ENCODE measurements around the gene CLPSL1. TPM values are rescaled to one million over a fixed set of nuclear protein-coding genes. Genes with fewer than 3 reads are reported as not detected.

CLPSL1 gene
- total RNA-seq, 2 donors from 2014 or later = not detected

DNA sequence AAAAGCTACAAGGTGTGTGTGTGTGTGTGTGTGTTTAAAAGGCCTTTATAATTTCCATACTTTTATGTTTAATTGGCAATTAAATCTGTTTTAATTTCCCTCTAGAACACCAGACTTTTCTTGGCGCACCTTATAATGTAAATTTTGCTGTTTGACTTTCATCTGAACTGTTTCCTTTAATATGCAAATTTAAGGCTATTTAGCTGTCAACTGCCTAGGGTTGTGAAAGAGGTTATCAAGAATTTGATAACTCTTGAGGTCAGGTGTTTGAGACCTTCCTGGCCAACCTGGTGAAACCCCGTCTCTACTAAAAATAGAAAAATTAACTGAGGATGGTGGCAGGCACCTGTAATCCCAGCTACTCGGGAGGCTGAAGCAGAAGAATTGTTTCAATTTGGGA is 20.3 kb downstream of the CLPSL1 start:
- DNase-seq (ENCODE audit: low spot score) (no peak), ATAC-seq (ENCODE audit: insufficient number of reproducible peaks, low FRiP score, low read depth) (no peak)
- TF ChIP-seq, protein P1, sequence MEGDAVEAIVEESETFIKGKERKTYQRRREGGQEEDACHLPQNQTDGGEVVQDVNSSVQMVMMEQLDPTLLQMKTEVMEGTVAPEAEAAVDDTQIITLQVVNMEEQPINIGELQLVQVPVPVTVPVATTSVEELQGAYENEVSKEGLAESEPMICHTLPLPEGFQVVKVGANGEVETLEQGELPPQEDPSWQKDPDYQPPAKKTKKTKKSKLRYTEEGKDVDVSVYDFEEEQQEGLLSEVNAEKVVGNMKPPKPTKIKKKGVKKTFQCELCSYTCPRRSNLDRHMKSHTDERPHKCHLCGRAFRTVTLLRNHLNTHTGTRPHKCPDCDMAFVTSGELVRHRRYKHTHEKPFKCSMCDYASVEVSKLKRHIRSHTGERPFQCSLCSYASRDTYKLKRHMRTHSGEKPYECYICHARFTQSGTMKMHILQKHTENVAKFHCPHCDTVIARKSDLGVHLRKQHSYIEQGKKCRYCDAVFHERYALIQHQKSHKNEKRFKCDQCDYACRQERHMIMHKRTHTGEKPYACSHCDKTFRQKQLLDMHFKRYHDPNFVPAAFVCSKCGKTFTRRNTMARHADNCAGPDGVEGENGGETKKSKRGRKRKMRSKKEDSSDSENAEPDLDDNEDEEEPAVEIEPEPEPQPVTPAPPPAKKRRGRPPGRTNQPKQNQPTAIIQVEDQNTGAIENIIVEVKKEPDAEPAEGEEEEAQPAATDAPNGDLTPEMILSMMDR (IDR thresholded peaks at IDR 0.05) = no peak
- Histone ChIP-seq H3K4me1 (ENCODE audit: control insufficient read depth in 1 of 2, low read depth in 2 of 2) (peaks cover 0 to 3% of the 10 kb centered on the region in 2 donors), H3K9me3 (no peaks in the 10 kb centered on the region), H3K4me3 (no peak overlapping the region), H3K27ac (no peak overlapping the region), H3K36me3 (no peaks in the 10 kb centered on the region), H3K27me3 (replicated peaks; ENCODE audit: insufficient read depth) (no peaks in the 10 kb centered on the region)

DNA sequence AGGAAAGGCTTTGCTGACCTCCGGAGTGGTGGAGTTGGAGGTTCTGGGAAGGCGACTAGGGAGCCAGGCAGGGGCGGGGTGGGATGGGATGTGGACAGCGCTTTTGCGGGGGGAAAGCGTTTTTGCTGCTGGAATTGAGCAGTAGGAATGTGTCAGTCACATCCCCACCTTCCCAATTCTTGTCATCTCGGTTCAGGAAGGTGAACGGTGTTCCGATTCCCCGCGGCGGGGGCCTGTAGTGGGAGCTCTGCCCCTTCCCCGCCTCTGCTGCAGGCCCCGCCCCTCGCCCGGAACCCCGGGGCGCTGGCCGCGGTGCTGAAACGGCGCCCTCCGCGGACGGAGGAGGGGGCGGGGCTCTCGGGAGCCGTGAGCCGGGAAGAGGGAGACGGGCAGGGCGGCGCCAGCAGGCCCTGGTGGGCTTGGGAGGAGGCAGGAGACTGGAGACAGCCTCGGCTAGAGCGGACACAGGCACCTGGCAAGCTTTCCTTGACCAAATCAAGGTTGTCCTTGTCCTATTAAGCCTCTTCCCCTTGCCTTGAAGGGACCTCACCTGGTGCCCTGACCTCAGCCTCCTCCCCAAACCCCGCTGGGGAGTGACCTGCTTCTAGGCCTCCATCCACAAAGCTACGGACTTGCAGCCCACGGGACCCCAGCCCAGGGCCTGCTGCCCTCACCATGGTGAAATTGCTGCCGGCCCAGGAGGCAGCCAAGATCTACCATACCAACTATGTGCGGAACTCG is 24.3 kb downstream of the CLPSL1 start, which contains the start of gene LHFPL5:
LHFPL5 (plus strand) TSS at position 357 of the 741 bp plus-strand sequence; CDS start at position 676, 319 bp downstream.
- H3K9me3 ChIP-seq = no peaks in the 10 kb centered on the region
- H3K36me3 ChIP-seq = no peaks in the 10 kb centered on the region
- no peak within 1 kb of the TSS for H3K27ac ChIP-seq
- H3K27me3 ChIP-seq (replicated peaks; ENCODE audit: insufficient read depth) = no peaks in the 10 kb centered on the region
- H3K4me1 ChIP-seq (ENCODE audit: control insufficient read depth in 1 of 2, low read depth in 2 of 2) = peaks cover 0 to 3% of the 10 kb centered on the region in 2 donors
- H3K4me3 ChIP-seq = no peak within 1 kb of the TSS
- TF ChIP-seq, protein P1 (IDR thresholded peaks at IDR 0.05) = no peak
- ATAC-seq (ENCODE audit: insufficient number of reproducible peaks, low FRiP score, low read depth) (no peak), DNase-seq (ENCODE audit: low spot score) (no peak)

DNA sequence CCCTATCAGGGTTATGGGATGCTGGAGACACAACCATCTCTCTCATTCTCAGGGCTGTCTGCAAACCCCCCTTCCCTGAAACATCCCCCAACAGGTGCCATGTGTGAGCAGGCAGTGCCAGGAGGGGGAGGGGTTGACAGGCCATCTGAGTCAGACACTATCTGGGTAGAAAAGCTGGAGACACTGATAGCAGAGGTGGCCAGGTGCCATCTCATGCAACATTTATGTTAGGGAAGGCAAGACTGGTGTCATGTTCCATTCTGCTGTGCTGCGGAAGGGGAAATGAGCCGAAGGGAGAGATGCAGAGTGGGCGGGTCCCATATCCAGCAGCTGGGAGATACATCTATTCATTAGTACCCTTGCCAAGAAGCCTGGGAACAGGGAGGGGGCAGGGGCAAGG is 27.9 kb downstream of the CLPSL1 start:
- Histone ChIP-seq H3K36me3 (no peaks in the 10 kb centered on the region), H3K27me3 (replicated peaks; ENCODE audit: insufficient read depth) (no peaks in the 10 kb centered on the region), H3K4me1 (ENCODE audit: control insufficient read depth in 1 of 2, low read depth in 2 of 2) (peaks cover 0 to 3% of the 10 kb centered on the region in 2 donors), H3K27ac (no peak overlapping the region), H3K4me3 (no peak overlapping the region), H3K9me3 (no peaks in the 10 kb centered on the region)
- no peak for ATAC-seq (ENCODE audit: insufficient number of reproducible peaks, low FRiP score, low read depth)
- TF ChIP-seq, protein P1 (IDR thresholded peaks at IDR 0.05) = no peak
- no peak for DNase-seq (ENCODE audit: low spot score)

DNA sequence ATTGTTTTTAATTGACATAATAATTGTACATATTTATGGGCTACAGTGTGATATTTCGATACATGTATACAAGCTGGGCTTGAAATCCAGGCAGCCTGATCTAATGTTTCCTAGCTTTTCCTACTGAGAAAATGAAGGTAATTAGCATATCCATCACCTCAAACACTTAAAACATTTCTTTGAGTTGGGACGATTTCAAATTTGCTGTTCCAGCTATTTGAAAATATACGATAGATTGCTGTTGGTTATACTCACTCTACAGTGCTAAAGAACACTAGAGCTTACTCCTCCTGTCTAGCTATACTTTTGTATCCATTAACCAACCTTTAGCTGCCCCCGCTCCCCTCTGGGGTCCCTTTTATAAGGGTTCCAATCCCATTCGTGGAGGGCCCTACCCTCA is 29.0 kb downstream of the CLPSL1 start:
- Histone ChIP-seq H3K4me1 (ENCODE audit: control insufficient read depth in 1 of 2, low read depth in 2 of 2) (peaks cover 0 to 3% of the 10 kb centered on the region in 2 donors), H3K27me3 (replicated peaks; ENCODE audit: insufficient read depth) (no peaks in the 10 kb centered on the region), H3K36me3 (no peaks in the 10 kb centered on the region), H3K4me3 (no peak overlapping the region), H3K27ac (no peak overlapping the region), H3K9me3 (no peaks in the 10 kb centered on the region)
- ATAC-seq (ENCODE audit: insufficient number of reproducible peaks, low FRiP score, low read depth) (no peak), DNase-seq (ENCODE audit: low spot score) (no peak)
- TF ChIP-seq, protein P1 (IDR thresholded peaks at IDR 0.05) = no peak

DNA sequence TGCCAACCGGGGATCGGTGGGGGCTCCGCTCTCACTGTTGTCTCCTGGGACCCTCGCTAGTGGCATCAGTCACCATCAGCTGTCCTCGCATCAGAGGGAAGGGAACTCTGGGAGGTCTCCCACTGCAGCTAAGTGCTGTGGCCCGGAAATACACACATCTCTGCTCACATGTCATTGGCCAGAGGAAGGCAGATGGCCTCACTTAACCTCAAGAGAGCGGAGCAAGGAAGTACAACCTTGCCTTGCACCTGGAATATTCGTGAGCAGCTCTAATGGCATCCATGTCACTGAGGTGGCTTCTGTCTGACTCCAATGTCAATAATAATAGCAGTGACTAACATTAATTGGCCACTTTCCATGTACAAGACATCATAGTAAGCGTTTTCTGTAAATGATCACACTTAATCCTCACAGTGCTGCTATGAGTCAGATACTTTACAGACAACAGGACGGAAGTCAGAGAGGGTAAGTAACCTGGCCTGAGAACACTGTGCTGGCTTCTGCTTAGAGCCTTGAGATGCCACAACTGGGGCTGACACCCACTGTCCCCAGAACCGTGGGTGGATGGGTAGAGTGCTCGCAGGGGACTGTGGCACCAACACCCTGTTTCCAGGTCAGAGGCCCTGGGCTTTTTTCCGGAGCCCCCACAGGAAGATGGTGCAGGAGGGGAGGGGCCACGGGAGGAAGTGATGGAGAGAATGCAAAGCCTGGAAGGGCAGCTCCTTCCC is 30.3 kb downstream of the CLPSL1 start:
- no peak overlapping the region for H3K4me3 ChIP-seq
- no peak overlapping the region for H3K27ac ChIP-seq
- TF ChIP-seq, protein P1 (IDR thresholded peaks at IDR 0.05) = no peak
- ATAC-seq (ENCODE audit: insufficient number of reproducible peaks, low FRiP score, low read depth) (no peak), DNase-seq (ENCODE audit: low spot score) (no peak)
- no peaks in the 10 kb centered on the region for H3K9me3 ChIP-seq
- no peaks in the 10 kb centered on the region for H3K27me3 ChIP-seq (replicated peaks; ENCODE audit: insufficient read depth)
- H3K4me1 ChIP-seq (ENCODE audit: control insufficient read depth in 1 of 2, low read depth in 2 of 2) = no peaks in the 10 kb centered on the region
- H3K36me3 ChIP-seq = no peaks in the 10 kb centered on the region

Measured in thoracic aorta (tissue), 2 donors.